GM12892 (cell line): ENCODE data around the gene DHCR7.

Source experiments
- POLR2A ChIP-seq: IDR thresholded peaks from 2 replicates; pipeline ENCODE4 v1.6.1; 2011; ENCODE audit warnings: low read depth, low read length, control low read depth
- POLR2AphosphoS5 ChIP-seq: IDR thresholded peaks from 2 replicates; pipeline ENCODE4 v1.6.1; 2011; ENCODE audit warnings: low read depth, low read length, control low read depth
- TAF1 ChIP-seq: IDR thresholded peaks from 2 replicates; pipeline ENCODE4 v1.6.1; 2011; ENCODE audit warnings: low read depth, mild to moderate bottlenecking, control low read depth, low read length, borderline replicate concordance

DNA sequence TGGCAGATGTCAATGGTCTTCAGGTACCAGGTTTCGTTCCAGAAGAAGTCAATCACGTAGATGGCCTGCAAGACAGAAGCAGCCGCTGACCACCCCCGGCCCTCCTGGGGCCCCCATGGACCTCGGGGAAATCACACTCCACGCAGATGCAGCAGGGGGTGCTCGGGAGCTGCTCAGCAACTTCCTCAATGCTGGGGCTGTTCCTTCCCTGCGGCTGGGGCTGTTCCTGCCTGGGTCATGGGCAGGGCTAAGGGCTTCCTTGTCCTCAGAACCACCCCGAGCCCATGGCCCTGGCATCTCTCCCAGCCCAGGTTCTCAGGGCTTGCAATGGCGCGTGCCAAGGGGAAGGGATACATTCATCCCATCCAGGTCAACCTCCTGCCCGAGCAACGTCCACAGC is 10.3 kb downstream of the DHCR7 start:
- no peak for TF ChIP-seq POLR2A
- TF ChIP-seq POLR2AphosphoS5, result no peak
- TF ChIP-seq TAF1, result no peak
